Epithelial cell of prostate (primary cell): ENCODE results near the gene SCYGR2.
"Not testable (repeated sequence)": the region's sequence is repeated elsewhere in the genome, so short reads cannot be mapped to it uniquely, and the experiment has no call there.

Source experiments
- DNase-seq: peaks from one replicate; pipeline ENCODE4 v3.0.0-alpha.2; 2011; ENCODE audit warnings: low read depth, low spot score
- H3K27ac ChIP-seq: fragments of 450-650 bp; 2 replicates; pipeline ENCODE4 v1.5.1; 2017; ENCODE audit warnings: mild to moderate bottlenecking

SCYGR2 gene

GRCh38 chr2:227598835-227599503, at the start of gene SCYGR2:
TSS of gene SCYGR2 (plus strand) at chr2:227598893. CDS start at chr2:227598893, 0 bp downstream.
- not testable (repeated sequence) for DNase-seq, H3K27ac ChIP-seq

- H3K27ac ChIP-seq = no peak overlapping the region
- no peak for DNase-seq
Measured at GRCh38 chr2:227551836-227552235, 46.9 kb upstream of the SCYGR2 start.

GRCh38 chr2:227562581-227562980, 36.1 kb upstream of the SCYGR2 start:
- H3K27ac ChIP-seq = no peak overlapping the region

GRCh38 chr2:227565080-227565479, 33.6 kb upstream of the SCYGR2 start:
- H3K27ac ChIP-seq = no peak overlapping the region
- no peak for DNase-seq

More at GRCh38 chr2:227562581-227562980, 36.1 kb upstream of the SCYGR2 start:
- no peak for DNase-seq

- no peak overlapping the region for H3K27ac ChIP-seq
- DNase-seq = no peak
Measured at GRCh38 chr2:227566012-227566411, 32.7 kb upstream of the SCYGR2 start.

- H3K27ac ChIP-seq = no peak overlapping the region
- DNase-seq = no peak
Measured at GRCh38 chr2:227568852-227569169, 29.9 kb upstream of the SCYGR2 start.

- H3K27ac ChIP-seq = no peak overlapping the region
- DNase-seq = no peak
Measured at GRCh38 chr2:227570615-227571014, 28.1 kb upstream of the SCYGR2 start.

- no peak for DNase-seq
- H3K27ac ChIP-seq = no peak overlapping the region
Measured at GRCh38 chr2:227576110-227576509, 22.6 kb upstream of the SCYGR2 start.

GRCh38 chr2:227576812-227577211, 21.9 kb upstream of the SCYGR2 start:
- no peak for DNase-seq
- H3K27ac ChIP-seq = no peak overlapping the region

GRCh38 chr2:227577555-227577954, 21.1 kb upstream of the SCYGR2 start:
- no peak for DNase-seq
- no peak overlapping the region for H3K27ac ChIP-seq

- no peak overlapping the region for H3K27ac ChIP-seq
- no peak for DNase-seq
Measured at GRCh38 chr2:227578642-227579041, 20.1 kb upstream of the SCYGR2 start.

GRCh38 chr2:227579791-227580190, 18.9 kb upstream of the SCYGR2 start:
- no peak for DNase-seq
- H3K27ac ChIP-seq = no peak overlapping the region

- no peak for DNase-seq
- H3K27ac ChIP-seq = no peak overlapping the region
Measured at GRCh38 chr2:227582369-227582768, 16.3 kb upstream of the SCYGR2 start.

GRCh38 chr2:227592694-227593387, 5.9 kb upstream of the SCYGR2 start:
- no peak for DNase-seq
- H3K27ac ChIP-seq = no peak overlapping the region

GRCh38 chr2:227595797-227596196, 2.9 kb upstream of the SCYGR2 start:
- no peak for DNase-seq
- no peak overlapping the region for H3K27ac ChIP-seq

- H3K27ac ChIP-seq = no peak overlapping the region
- DNase-seq = no peak
Measured at GRCh38 chr2:227597036-227597435, 1.7 kb upstream of the SCYGR2 start.

GRCh38 chr2:227597998-227598397, 695 bp upstream of the SCYGR2 start:
- no peak overlapping the region for H3K27ac ChIP-seq
- no peak for DNase-seq

GRCh38 chr2:227602358-227602757, 3.7 kb downstream of the SCYGR2 start:
- no peak overlapping the region for H3K27ac ChIP-seq
- no peak for DNase-seq

GRCh38 chr2:227606476-227606875, 7.8 kb downstream of the SCYGR2 start:
- H3K27ac ChIP-seq = no peak overlapping the region
- no peak for DNase-seq

GRCh38 chr2:227607941-227608340, 9.2 kb downstream of the SCYGR2 start:
- no peak overlapping the region for H3K27ac ChIP-seq
- no peak for DNase-seq

GRCh38 chr2:227608561-227609338, 10.1 kb downstream of the SCYGR2 start:
- no peak for DNase-seq
- no peak overlapping the region for H3K27ac ChIP-seq
